Tibial artery (tissue), 4 donors: ENCODE results near the gene CPOX.

Source experiments
- DNase-seq, 2 donors: peaks; one replicate each; pipeline ENCODE4 v3.0.0-alpha.2; 2019
- H3K27ac ChIP-seq, 2 donors: fragments of 200-600 bp; sonication (generic) in 1 of 2; 1 replicate in 1 of 2; 2 replicates in 1 of 2; pipeline ENCODE4 v1.5.1; 2018 to 2019; ENCODE audit warnings: mild to moderate bottlenecking in 1 of 2
- H3K27me3 ChIP-seq, 2 donors: fragments of 200-600 bp; sonication (generic) in 1 of 2; one replicate each; pipeline versions ENCODE4 v1.5.1 to v1.6.0; 2016 to 2019
- H3K36me3 ChIP-seq, 3 donors: fragments of 200-600 bp; sonication (generic) in 2 of 3; one replicate each; pipeline ENCODE4 v1.5.1; 2016 to 2019; ENCODE audit warnings: mild to moderate bottlenecking in 2 of 3
- H3K4me1 ChIP-seq, 4 donors: fragments of 200-600 bp; sonication (generic) in 2 of 4; 1 replicate in 3 of 4; 2 replicates in 1 of 4; pipeline ENCODE4 v1.5.1; 2016 to 2019
- H3K4me3 ChIP-seq, 2 donors: fragments of 200-600 bp; sonication (generic) in 1 of 2; 1 replicate in 1 of 2; 2 replicates in 1 of 2; pipeline ENCODE4 v1.5.1; 2018 to 2019; ENCODE audit warnings: mild to moderate bottlenecking in 2 of 2
- H3K9me3 ChIP-seq, 3 donors: fragments of 200-600 bp; sonication (generic) in 1 of 3; one replicate each; pipeline ENCODE4 v1.5.1; 2016 to 2019
- CTCF ChIP-seq, 2 experiments: fragments of 200-600 bp in 1 of 2; fragments of 450-650 bp in 1 of 2; IDR thresholded peaks; one replicate each; pipeline ENCODE4 v1.5.1; 2017 to 2019; ENCODE audit warnings: antibody characterized with exemption in 2 of 2, mild to moderate bottlenecking in 1 of 2, moderate library complexity in 1 of 2
- intact Hi-C: fragments of 100-400 bp; cut with DNase I; formaldehyde crosslinking; loops from one replicate; pipeline ENCODE4 v1.15.0; 2023; ENCODE audit warnings: low total_unique reads

The CPOX gene

DNA sequence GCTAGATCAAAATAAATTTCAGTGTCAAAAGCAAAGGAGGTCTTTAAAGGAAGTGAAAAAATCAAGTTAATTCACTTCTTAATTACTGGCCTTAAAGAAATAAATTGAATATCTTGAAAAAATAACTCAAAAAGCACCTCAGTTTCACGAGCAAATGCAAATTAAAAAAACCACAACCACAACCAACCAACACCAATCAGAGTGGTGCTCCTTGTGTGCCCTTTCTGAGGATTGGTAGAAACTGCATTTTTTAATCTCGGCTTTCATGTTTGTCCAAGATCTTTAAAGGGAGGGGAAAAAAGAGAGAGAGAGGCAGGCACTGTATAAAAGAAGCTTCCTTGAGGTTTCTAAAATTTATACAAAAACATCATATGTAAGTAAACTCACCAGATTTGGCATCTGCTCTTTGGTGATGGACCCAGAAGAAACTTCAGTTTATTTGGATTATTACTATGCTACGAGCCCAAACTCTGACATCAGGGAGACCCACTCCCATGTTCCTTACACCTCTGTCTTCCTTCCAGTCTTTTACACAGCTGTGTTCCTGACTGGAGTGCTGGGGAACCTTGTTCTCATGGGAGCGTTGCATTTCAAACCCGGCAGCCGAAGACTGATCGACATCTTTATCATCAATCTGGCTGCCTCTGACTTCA lies 61.7 kb downstream of the CPOX start, which contains the start of gene GPR15:
TSS of gene GPR15 (plus strand) at position 357 of the 653 bp plus-strand sequence. CDS start at position 413, 56 bp downstream.
- intact Hi-C loops: no loop called here
- no peak within 1 kb of the TSS for H3K4me3 ChIP-seq
- DNase-seq: no peak
- peaks cover 0 to 3% of the 10 kb centered on the region in 2 donors for H3K27me3 ChIP-seq
- no peaks in the 10 kb centered on the region for H3K4me1 ChIP-seq
- TF ChIP-seq CTCF (IDR thresholded peaks at IDR 0.05): no peak
- H3K27ac ChIP-seq: no peak within 1 kb of the TSS
- H3K36me3 ChIP-seq: no peaks in the 10 kb centered on the region
- no peaks in the 10 kb centered on the region for H3K9me3 ChIP-seq

DNA sequence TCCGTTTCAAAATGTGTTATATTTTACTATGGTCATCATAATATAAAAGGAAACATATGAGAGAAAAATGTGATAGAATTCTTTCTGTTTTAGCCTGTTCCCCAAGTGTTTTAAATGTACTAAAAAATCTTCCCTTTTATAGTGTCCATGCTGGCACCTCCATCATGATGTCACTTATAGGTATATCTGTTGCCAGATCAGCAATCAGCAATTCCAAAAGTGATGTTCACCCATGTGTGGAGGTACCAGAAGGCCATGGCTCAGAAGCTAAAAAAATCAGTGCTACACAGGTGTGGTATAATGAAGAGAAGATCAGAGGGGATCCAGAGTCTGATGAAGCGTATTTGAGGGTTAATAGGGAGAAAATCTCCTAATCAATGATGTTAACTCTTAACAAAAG lies 62.7 kb downstream of the CPOX start:
- no peaks in the 10 kb centered on the region for H3K9me3 ChIP-seq
- no peak overlapping the region for H3K4me3 ChIP-seq
- intact Hi-C loops: no loop called here
- DNase-seq: no peak
- peaks cover 0 to 3% of the 10 kb centered on the region in 2 donors for H3K27me3 ChIP-seq
- no peak for TF ChIP-seq CTCF (IDR thresholded peaks at IDR 0.05)
- no peak overlapping the region for H3K27ac ChIP-seq
- H3K4me1 ChIP-seq: no peaks in the 10 kb centered on the region
- H3K36me3 ChIP-seq: no peaks in the 10 kb centered on the region

DNA sequence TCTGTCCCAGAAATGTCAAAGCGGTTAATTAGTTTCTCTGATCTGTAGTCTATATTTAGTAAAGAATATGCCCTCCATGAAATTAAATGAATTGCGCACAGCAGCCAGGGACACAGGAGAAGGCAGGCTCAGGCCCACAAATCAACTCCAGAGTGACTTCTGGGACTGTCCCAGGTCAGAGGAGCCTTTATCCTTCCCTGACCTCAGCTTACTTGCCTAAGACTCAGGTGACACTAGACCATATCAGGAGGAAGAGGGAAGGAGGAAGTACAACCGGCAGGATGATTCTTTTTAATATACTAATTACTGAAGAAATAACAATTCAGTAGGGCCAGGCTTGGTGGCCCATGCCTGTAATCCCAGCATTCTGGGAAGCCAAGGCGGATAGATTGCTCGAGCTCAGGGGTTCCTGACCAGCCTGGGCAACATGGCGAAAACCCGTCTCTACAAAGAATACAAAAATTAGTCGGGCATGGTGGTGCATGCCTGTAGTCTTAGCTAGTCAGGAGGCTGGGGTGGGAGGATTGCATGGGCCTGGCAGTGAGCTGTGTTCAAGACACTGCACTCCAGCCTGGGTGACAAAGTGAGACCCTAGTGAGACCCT lies 63.5 kb downstream of the CPOX start:
- no peak for DNase-seq
- no peak overlapping the region for H3K4me3 ChIP-seq
- no peaks in the 10 kb centered on the region for H3K9me3 ChIP-seq
- intact Hi-C loops: no loop called here
- H3K4me1 ChIP-seq: no peaks in the 10 kb centered on the region
- H3K27me3 ChIP-seq: peaks cover 0 to 3% of the 10 kb centered on the region in 2 donors
- H3K36me3 ChIP-seq: no peaks in the 10 kb centered on the region
- H3K27ac ChIP-seq: no peak overlapping the region
- no peak for TF ChIP-seq CTCF (IDR thresholded peaks at IDR 0.05)
